Measurements from ENCODE around the gene PTTG1IP. TPM values are rescaled to one million over a fixed set of nuclear protein-coding genes. Genes with fewer than 3 reads are reported as not detected.
A peak's percentile ranks its signal among the peaks of the same experiment; 100 is the strongest.

Gene PTTG1IP
- polyA plus RNA-seq, 1 experiment: 249 TPM

GRCh38 chr21:44850905-44851657 lies 22.4 kb downstream of the PTTG1IP start:
- Histone ChIP-seq H3K9me3 (ENCODE audit: control insufficient read depth, insufficient read depth, low read length) (no peaks in the 10 kb centered on the region; the same call in 1 of the 2 replicates), H3K27ac (ENCODE audit: low read depth, low read length) (peak overlapping the region; percentile 11), H3K4me3 (ENCODE audit: low read depth, low read length) (no peak overlapping the region), H3K27me3 (ENCODE audit: control insufficient read depth, insufficient read depth, low read length) (no peaks in the 10 kb centered on the region)
- DNase-seq (ENCODE audit: low read depth, low spot score): no peak
- ChIA-PET POLR2A (no interaction called here), CTCF (no interaction called here)
- TF ChIP-seq CTCF (IDR thresholded peaks at IDR 0.05; ENCODE audit: low read depth, low read length): no peak

GRCh38 chr21:44850208-44850800 lies 23.2 kb downstream of the PTTG1IP start:
- Histone ChIP-seq H3K27me3 (ENCODE audit: control insufficient read depth, insufficient read depth, low read length) (no peaks in the 10 kb centered on the region), H3K27ac (ENCODE audit: low read depth, low read length) (no peak overlapping the region), H3K9me3 (ENCODE audit: control insufficient read depth, insufficient read depth, low read length) (no peaks in the 10 kb centered on the region; the same call in 1 of the 2 replicates), H3K4me3 (ENCODE audit: low read depth, low read length) (no peak overlapping the region)
- CTCF ChIA-PET: no interaction called here
- no peak for TF ChIP-seq CTCF (IDR thresholded peaks at IDR 0.05; ENCODE audit: low read depth, low read length)
- POLR2A ChIA-PET: no interaction called here
- DNase-seq (ENCODE audit: low read depth, low spot score): no peak

- no peak overlapping the region for H3K27ac ChIP-seq (ENCODE audit: low read depth, low read length)
- CTCF ChIA-PET: no interaction called here
- DNase-seq (ENCODE audit: low read depth, low spot score): no peak
- no peaks in the 10 kb centered on the region; the same call in 1 of the 2 replicates for H3K9me3 ChIP-seq (ENCODE audit: control insufficient read depth, insufficient read depth, low read length)
- POLR2A ChIA-PET: no interaction called here
- H3K4me3 ChIP-seq (ENCODE audit: low read depth, low read length): no peak overlapping the region
- no peaks in the 10 kb centered on the region for H3K27me3 ChIP-seq (ENCODE audit: control insufficient read depth, insufficient read depth, low read length)
- TF ChIP-seq CTCF (IDR thresholded peaks at IDR 0.05; ENCODE audit: low read depth, low read length): no peak
These were observed 23.8 kb downstream of the PTTG1IP start for GRCh38 chr21:44849616-44850130.

GRCh38 chr21:44848821-44849521 lies 24.5 kb downstream of the PTTG1IP start:
- H3K27me3 ChIP-seq (ENCODE audit: control insufficient read depth, insufficient read depth, low read length): peaks cover 4% of the 10 kb centered on the region
- CTCF ChIA-PET: no interaction called here
- H3K27ac ChIP-seq (ENCODE audit: low read depth, low read length): no peak overlapping the region
- POLR2A ChIA-PET: no interaction called here
- TF ChIP-seq CTCF (IDR thresholded peaks at IDR 0.05; ENCODE audit: low read depth, low read length): no peak
- no peak overlapping the region for H3K4me3 ChIP-seq (ENCODE audit: low read depth, low read length)
- H3K9me3 ChIP-seq (ENCODE audit: control insufficient read depth, insufficient read depth, low read length): no peaks in the 10 kb centered on the region; the same call in 1 of the 2 replicates
- DNase-seq (ENCODE audit: low read depth, low spot score): no peak

All from AG04450 (cell line).